Glutamatergic neuron (in vitro differentiated cells): ENCODE results near the gene ARL8A. TPM values are rescaled to one million over a fixed set of nuclear protein-coding genes. Genes with fewer than 3 reads are reported as not detected.

ENCODE experiments used
- DNase-seq: peaks from one replicate; pipeline ENCODE4 v3.0.0; 2022
- H3K27ac Mint-ChIP-seq: one replicate; pipeline ENCODE4 v1.8.0; 2020; ENCODE audit warnings: mild to moderate bottlenecking, mixed read lengths, inconsistent platforms; ENCODE audit not compliant: unreplicated experiment
- H3K27me3 Mint-ChIP-seq: one replicate; pipeline ENCODE4 v1.8.0; 2020; ENCODE audit warnings: mild to moderate bottlenecking, moderate library complexity, mixed read lengths, inconsistent platforms; ENCODE audit not compliant: unreplicated experiment
- H3K36me3 Mint-ChIP-seq: one replicate; pipeline ENCODE4 v1.8.0; 2020; ENCODE audit warnings: mild to moderate bottlenecking, mixed read lengths, inconsistent platforms; ENCODE audit not compliant: unreplicated experiment
- H3K4me1 Mint-ChIP-seq: one replicate; pipeline ENCODE4 v1.8.0; 2020; ENCODE audit warnings: mild to moderate bottlenecking, low read depth, mixed read lengths, inconsistent platforms; ENCODE audit not compliant: unreplicated experiment
- H3K4me3 Mint-ChIP-seq: one replicate; pipeline ENCODE4 v1.8.0; 2020; ENCODE audit warnings: mild to moderate bottlenecking, mixed read lengths, inconsistent platforms; ENCODE audit not compliant: unreplicated experiment
- H3K9me3 Mint-ChIP-seq: one replicate; pipeline ENCODE4 v1.8.0; 2020; ENCODE audit warnings: mild to moderate bottlenecking, moderate library complexity, mixed read lengths, inconsistent platforms; ENCODE audit not compliant: unreplicated experiment
- total RNA-seq: library from RNA; stranded (reverse); fragmentation: NEBNext Ultra II Directional; extraction: Animal tissue kit (Norgen Biotek cat#: 25700); gene quantifications from one replicate; pipeline ENCODE4 v1.2.1, GENCODE V29; 2021; ENCODE audit not compliant: unreplicated experiment
- TF ChIP-seq, protein P1 (sequence below): fragments of 200-600 bp; sonication (generic); IDR thresholded peaks from one replicate; pipeline ENCODE4 v1.5.0; 2021; ENCODE audit not compliant: partially characterized antibody, unreplicated experiment

ARL8A gene
- total RNA-seq, 1 donor from 2014 or later, result 160 TPM

DNA sequence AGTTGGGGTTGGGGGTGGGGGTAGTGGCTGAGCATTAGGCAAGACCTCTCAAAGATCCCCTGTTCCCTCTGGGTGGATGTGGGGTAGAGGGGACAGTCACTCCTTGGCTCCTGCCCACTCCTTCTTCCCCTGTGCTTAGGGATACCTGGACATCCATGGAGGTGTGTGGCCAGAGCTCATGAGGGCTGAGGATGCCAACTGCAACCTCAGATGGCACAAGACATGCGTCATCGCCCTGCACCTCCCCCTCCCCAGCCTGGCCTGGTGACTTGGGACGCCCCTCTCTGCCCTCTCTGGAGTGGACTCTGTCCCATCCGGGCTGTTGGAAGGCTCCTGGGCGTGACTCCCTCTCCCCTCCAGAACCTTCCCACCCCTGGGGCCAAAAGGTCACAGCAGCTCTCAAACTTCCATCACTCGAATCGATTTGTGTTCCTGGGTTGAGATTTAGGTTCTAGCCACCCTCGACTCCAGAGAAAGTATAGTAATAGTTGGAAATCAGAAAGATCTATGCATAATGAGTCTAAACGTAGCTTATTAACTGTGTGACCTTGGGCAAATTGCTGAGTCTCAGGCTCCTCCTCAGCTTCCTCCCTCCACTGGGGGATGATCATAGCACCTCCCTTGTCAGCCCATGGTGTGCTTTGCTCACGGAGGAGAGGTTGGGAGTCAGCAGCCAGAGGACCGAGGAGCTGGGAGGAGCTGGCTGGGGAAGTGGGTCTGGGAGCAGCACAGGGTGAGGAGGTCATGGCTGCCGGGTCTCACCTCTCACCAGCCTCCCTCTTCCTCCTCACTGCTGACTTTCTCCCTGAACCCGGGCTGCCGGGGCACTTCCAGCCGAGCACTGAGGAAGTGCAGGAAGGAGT lies 18.1 kb upstream of the ARL8A start:
- no peak overlapping the region for H3K4me3 Mint-ChIP-seq
- DNase-seq, result no peak
- H3K36me3 Mint-ChIP-seq, result no peaks in the 10 kb centered on the region
- TF ChIP-seq, protein P1, sequence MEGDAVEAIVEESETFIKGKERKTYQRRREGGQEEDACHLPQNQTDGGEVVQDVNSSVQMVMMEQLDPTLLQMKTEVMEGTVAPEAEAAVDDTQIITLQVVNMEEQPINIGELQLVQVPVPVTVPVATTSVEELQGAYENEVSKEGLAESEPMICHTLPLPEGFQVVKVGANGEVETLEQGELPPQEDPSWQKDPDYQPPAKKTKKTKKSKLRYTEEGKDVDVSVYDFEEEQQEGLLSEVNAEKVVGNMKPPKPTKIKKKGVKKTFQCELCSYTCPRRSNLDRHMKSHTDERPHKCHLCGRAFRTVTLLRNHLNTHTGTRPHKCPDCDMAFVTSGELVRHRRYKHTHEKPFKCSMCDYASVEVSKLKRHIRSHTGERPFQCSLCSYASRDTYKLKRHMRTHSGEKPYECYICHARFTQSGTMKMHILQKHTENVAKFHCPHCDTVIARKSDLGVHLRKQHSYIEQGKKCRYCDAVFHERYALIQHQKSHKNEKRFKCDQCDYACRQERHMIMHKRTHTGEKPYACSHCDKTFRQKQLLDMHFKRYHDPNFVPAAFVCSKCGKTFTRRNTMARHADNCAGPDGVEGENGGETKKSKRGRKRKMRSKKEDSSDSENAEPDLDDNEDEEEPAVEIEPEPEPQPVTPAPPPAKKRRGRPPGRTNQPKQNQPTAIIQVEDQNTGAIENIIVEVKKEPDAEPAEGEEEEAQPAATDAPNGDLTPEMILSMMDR, result no peak
- no peak overlapping the region for H3K27ac Mint-ChIP-seq
- peaks cover 13% of the 10 kb centered on the region for H3K27me3 Mint-ChIP-seq
- H3K4me1 Mint-ChIP-seq, result peaks cover 14% of the 10 kb centered on the region
- peaks cover 3% of the 10 kb centered on the region for H3K9me3 Mint-ChIP-seq

DNA sequence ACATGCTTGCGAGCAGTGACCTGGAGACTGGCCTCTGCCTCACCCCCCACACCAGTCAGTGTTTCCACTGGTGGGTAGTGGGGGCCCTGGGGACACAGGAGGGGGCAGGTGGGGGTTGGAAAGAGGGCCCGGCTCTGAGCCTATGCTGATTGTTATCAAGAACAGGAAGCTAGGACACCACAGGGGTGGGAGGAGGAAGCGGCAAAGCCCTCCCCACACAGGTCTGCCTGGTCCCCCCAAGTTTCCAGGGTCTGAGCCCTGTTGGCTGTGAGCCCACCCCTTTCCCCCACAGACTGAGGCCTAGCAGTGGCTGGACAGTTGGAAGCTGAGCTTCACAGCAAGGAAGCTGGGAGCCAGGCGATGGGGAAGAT lies 17.5 kb upstream of the ARL8A start:
- Mint-ChIP-seq H3K27me3 (peaks cover 13% of the 10 kb centered on the region), H3K27ac (no peak overlapping the region), H3K9me3 (peaks cover under 1% of the 10 kb centered on the region), H3K4me1 (peaks cover 14% of the 10 kb centered on the region), H3K36me3 (no peaks in the 10 kb centered on the region), H3K4me3 (no peak overlapping the region)
- TF ChIP-seq, protein P1, result no peak
- no peak for DNase-seq

DNA sequence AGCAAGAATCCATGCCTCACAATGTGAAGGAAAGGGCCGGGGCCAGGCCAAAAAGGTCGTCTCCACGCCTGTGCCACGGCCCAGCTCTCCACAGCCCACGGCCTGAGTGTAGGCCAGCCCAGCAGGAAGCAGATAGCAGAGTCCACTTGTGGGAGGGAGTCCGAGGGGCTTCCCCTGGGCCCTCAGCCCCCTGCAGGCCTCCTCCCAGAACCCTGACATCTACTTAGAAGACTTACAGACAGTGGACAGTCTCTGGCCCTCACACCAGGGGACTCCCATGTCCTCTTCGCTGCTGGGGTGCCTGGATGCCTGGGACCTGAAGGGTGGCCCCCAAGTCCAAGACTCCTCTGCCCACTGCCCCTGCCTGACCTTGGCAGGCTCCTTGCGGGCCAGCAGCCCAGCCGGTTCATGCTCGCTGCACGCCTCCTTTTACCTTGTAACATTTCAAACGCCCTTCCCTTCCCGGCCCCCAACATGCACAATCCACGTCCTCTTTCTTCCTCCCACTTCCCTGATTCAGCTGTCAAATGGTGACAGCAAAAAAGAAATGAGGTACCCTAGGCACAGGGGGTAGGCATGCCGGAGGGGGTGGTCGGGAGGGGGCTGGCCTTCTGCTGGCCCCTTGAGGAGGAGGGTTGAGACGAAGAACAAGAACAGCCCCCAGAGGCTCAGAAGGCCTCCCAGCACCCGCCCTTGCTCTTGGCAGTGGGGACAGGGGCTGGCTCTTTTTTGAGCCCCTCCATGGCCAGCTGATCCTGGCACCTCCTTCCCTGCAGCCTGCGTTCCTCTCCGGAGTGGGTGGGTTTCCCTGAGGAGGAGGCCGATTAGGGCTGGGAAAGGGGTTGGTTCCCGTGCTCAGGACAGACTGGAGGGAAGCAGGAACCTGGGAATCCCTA lies 16.9 kb upstream of the ARL8A start:
- peaks cover 10% of the 10 kb centered on the region for H3K27me3 Mint-ChIP-seq
- TF ChIP-seq, protein P1, result no peak
- H3K4me1 Mint-ChIP-seq, result peaks cover 14% of the 10 kb centered on the region
- DNase-seq, result no peak
- H3K27ac Mint-ChIP-seq, result peak overlapping the region; percentile 11
- H3K36me3 Mint-ChIP-seq, result no peaks in the 10 kb centered on the region
- no peaks in the 10 kb centered on the region for H3K9me3 Mint-ChIP-seq
- H3K4me3 Mint-ChIP-seq, result no peak overlapping the region

DNA sequence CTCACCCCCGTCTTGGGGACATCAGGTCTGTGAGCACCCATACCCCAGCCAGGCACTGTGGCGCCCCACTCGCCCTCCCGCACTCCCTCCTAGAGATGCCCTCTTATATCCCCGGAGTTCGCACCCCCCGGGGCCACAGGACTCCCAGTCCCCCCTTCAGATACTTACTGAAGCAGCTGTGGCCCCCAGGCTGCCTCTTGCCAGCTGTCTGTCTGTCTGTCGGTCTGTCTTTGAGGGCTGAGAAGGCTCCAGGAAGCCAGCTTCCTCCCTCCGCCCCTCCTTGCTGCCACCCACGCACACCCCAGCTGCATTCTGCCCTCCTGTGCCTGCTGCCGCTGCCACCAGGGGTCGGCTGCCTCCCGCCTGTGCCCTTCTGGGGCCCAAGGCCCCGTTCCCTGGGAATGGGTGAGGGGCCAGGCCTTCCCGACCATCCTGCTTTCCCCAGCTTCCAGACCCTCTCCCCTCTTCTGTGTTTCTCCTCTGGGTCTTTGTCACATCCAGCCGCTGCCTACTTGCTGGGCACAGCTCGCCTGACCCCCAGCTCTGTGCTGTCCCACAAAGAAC lies 15.9 kb upstream of the ARL8A start, which contains the start of gene PTPN7:
PTPN7 (minus strand) TSS at position 226 of the 564 bp plus-strand sequence. CDS start 1,200 bp downstream, outside the sequence.
- H3K4me1 Mint-ChIP-seq, result peaks cover 14% of the 10 kb centered on the region
- H3K4me3 Mint-ChIP-seq, result no peak within 1 kb of the TSS
- no peaks in the 10 kb centered on the region for H3K9me3 Mint-ChIP-seq
- no peak for DNase-seq
- H3K27me3 Mint-ChIP-seq, result peaks cover 10% of the 10 kb centered on the region
- no peaks in the 10 kb centered on the region for H3K36me3 Mint-ChIP-seq
- H3K27ac Mint-ChIP-seq, result peak within 1 kb of the TSS; percentile 11
- TF ChIP-seq, protein P1, result no peak
